Epithelial cell of proximal tubule (primary cell): ENCODE results near the gene NR2F1-AS1. TPM values are rescaled to one million over a fixed set of nuclear protein-coding genes. Genes with fewer than 3 reads are reported as not detected.

Experiments
- DNase-seq: peaks from one replicate; pipeline ENCODE4 v3.0.0-alpha.2; 2011; ENCODE audit warnings: low read depth
- H3K4me3 ChIP-seq: 2 replicates; pipeline ENCODE4 v1.5.1; 2011; ENCODE audit warnings: low read depth, mild to moderate bottlenecking, low read length
- CTCF ChIP-seq: conservative IDR thresholded peaks from 2 replicates; pipeline ENCODE4 v1.5.1; 2012; ENCODE audit warnings: low read depth, mild to moderate bottlenecking, low read length
- total RNA-seq: library from RNA; depleted of rRNA; stranded (reverse); fragments of >200 nt; gene quantifications from 2 replicates; pipeline ENCODE4 v1.2.3, GENCODE V29; 2015

NR2F1-AS1 gene
- total RNA-seq, 1 donor from 2014 or later = 1.6 TPM

GRCh38 chr5:93583768-93584595 is 3.0 kb upstream of the NR2F1-AS1 start:
- TF ChIP-seq CTCF = no peak
- no peak for DNase-seq
- peak overlapping the region; percentile 70 for H3K4me3 ChIP-seq

GRCh38 chr5:93583439-93583767 is 2.4 kb upstream of the NR2F1-AS1 start:
- DNase-seq = no peak
- TF ChIP-seq CTCF = no peak
- H3K4me3 ChIP-seq = peak overlapping the region; percentile 70

- H3K4me3 ChIP-seq = peak within 1 kb of the TSS; percentile 70
- no peak for TF ChIP-seq CTCF
- DNase-seq = peak; percentile 74
Measured at GRCh38 chr5:93582677-93583438, 1.8 kb upstream of the NR2F1-AS1 start, which contains the start of gene NR2F1. Gene NR2F1, plus strand, starts transcription at chr5:93583222. Its CDS starts 1,802 bp downstream, at chr5:93585024.

DNA sequence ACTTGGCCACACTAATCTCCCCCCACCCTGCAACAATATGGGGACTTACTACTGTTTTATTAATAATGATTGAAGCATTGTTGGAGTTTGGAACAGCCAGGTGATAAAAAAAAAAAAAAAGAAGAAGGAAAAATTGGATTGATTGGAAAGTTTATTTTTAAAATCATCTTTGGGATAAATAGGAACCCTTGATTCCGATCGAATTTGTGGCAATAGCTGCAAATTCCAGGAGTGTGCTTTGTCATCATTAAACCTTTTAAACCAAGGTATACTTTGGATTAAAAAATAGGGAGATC is 1.1 kb upstream of the NR2F1-AS1 start:
- no peak for TF ChIP-seq CTCF
- H3K4me3 ChIP-seq = peak overlapping the region; percentile 70

DNA sequence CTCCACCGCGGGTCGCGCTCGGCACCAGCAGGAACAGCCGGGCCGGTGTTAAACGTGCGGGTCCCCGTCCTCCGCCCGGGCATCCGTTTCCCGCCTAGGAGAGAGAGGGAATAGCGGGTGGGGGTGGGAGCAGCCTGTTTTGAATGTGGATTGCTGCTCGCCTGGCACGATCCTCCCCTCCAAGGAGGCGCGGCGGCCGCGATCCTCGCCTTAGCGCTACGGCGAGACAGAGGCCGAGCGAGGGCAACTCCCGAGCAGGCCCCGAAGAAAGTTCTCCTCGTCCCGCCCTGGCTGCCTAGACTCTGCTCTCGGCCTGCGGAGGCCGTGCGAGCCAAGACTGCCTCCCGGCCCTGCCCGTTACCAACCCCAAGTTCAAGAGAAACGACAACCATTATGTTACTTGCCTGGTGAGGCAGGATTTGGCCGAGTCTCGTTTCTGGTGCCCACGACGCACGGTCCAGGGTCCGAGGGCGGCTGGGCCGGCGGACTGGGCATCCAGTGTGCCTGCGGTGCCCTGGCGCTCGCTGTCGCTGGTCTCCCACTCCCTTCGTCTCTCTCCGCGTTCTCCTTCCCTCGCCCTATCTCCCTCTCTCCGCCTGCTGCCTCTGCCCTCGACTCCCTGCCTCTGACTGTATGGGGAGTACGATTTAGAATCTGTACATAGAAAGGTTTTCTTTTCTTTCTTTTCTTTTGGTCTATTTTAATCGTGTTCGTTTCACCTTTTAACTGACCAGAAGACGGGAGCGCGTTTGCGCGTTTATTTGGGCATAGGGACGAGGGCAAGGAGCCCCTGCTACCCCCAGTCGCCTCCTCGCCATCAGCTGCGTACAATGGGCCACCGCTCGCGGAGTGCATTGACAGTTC is 724 bp downstream of the NR2F1-AS1 start:
- TF ChIP-seq CTCF = no peak
- no peak for DNase-seq
- H3K4me3 ChIP-seq = peak overlapping the region; percentile 70

More for the DNA sequence above, 1.1 kb upstream of the NR2F1-AS1 start:
- DNase-seq = no peak

- peak overlapping the region; percentile 70 for H3K4me3 ChIP-seq
- no peak for DNase-seq
- TF ChIP-seq CTCF = no peak
Measured at GRCh38 chr5:93579692-93580062, 1.3 kb downstream of the NR2F1-AS1 start.
